Upper lobe of right lung (tissue), 1 donor: ENCODE results near the gene LRP8. TPM values are rescaled to one million over a fixed set of nuclear protein-coding genes. Genes with fewer than 3 reads are reported as not detected.

Experiments
- ATAC-seq: fragments of 200-7000 bp; cut with Tn5 transposase; one replicate; pipeline ENCODE4 v1.9.1; 2020; ENCODE audit warnings: mild to moderate bottlenecking, moderate library complexity
- DNase-seq: peaks from one replicate; pipeline ENCODE4 v3.0.0-alpha.2; 2020
- H3K27ac ChIP-seq: fragments of 200-600 bp; one replicate; pipeline ENCODE4 v1.8.0; 2022
- H3K27me3 ChIP-seq: fragments of 200-600 bp; one replicate; pipeline ENCODE4 v1.8.0; 2022; ENCODE audit warnings: mild to moderate bottlenecking
- H3K36me3 ChIP-seq: fragments of 200-600 bp; one replicate; pipeline ENCODE4 v1.8.0; 2022
- H3K4me1 ChIP-seq: fragments of 200-600 bp; one replicate; pipeline ENCODE4 v1.8.0; 2022
- H3K4me3 ChIP-seq: fragments of 200-600 bp; one replicate; pipeline ENCODE4 v1.8.0; 2022; ENCODE audit warnings: mild to moderate bottlenecking
- H3K9me3 ChIP-seq: fragments of 200-600 bp; one replicate; pipeline ENCODE4 v1.8.0; 2022
- intact Hi-C: fragments of 100-400 bp; cut with DNase I; formaldehyde crosslinking; loops from one replicate; pipeline ENCODE4 v1.11.0; 2022
- total RNA-seq: library from RNA; stranded (reverse); fragmentation: NEBNext Ultra II Directional; extraction: Animal tissue kit (Norgen Biotek cat#: 25700); gene quantifications from one replicate; pipeline ENCODE4 v1.2.1, GENCODE V29; 2021
- TF ChIP-seq, protein P1 (sequence below): fragments of 200-600 bp; IDR thresholded peaks from one replicate; pipeline ENCODE4 v1.8.0; 2022; ENCODE audit warnings: antibody characterized with exemption
- donor health status: DM: no; HTN: yes; CAD: no; lungs with severe emphysema.

LRP8 gene
- total RNA-seq, 1 donor from 2014 or later: 11.6 TPM

DNA sequence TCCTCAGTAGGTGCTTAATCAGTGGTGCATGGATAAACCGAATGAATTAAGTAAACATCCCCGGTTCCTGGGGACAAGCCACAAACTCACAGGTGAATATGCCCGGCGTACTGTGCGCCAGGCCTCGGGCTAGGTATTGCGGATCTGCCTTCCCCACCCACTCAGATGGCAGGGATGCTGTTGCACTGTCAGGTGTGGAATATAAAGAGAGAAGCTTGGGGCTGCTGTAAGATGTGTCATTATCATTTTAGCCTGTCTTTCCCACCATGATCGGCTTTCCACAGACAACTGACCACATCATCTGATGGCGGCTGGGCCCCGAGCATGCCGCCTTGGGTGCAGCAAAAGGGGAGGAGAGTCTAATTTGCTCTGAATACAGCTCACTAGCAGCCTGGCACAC is 45.4 kb upstream of the LRP8 start:
- DNase-seq (no peak), ATAC-seq (no peak)
- TF ChIP-seq, protein P1, sequence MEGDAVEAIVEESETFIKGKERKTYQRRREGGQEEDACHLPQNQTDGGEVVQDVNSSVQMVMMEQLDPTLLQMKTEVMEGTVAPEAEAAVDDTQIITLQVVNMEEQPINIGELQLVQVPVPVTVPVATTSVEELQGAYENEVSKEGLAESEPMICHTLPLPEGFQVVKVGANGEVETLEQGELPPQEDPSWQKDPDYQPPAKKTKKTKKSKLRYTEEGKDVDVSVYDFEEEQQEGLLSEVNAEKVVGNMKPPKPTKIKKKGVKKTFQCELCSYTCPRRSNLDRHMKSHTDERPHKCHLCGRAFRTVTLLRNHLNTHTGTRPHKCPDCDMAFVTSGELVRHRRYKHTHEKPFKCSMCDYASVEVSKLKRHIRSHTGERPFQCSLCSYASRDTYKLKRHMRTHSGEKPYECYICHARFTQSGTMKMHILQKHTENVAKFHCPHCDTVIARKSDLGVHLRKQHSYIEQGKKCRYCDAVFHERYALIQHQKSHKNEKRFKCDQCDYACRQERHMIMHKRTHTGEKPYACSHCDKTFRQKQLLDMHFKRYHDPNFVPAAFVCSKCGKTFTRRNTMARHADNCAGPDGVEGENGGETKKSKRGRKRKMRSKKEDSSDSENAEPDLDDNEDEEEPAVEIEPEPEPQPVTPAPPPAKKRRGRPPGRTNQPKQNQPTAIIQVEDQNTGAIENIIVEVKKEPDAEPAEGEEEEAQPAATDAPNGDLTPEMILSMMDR: no peak
- H3K36me3 ChIP-seq: no peaks in the 10 kb centered on the region
- no peak overlapping the region for H3K27ac ChIP-seq
- intact Hi-C loops: no loop called here
- no peaks in the 10 kb centered on the region for H3K9me3 ChIP-seq
- H3K4me1 ChIP-seq: no peaks in the 10 kb centered on the region
- H3K4me3 ChIP-seq: no peak overlapping the region
- no peaks in the 10 kb centered on the region for H3K27me3 ChIP-seq

DNA sequence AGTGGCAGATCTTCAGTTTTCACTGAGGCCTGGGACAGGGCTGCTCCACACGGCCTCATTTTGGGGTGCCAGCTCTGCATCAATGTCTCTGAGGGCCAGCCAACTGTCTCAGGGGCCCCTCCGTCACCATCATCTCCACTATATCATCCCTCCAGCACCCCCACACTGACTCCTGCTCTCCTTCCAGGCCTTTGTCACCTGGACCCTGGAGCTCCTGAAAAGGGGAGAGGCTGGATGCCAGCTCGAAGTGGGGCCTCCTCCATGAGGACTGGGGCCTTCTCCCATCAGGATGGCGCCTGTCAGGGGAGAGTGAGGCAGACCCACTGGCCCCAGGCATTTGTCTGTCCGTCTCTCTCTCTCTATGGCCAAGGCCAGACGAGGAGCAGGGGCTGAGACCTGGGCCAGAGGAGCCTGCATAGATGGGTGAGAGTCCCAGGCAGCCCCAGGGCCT is 44.7 kb upstream of the LRP8 start:
- Histone ChIP-seq H3K9me3 (no peaks in the 10 kb centered on the region), H3K27me3 (no peaks in the 10 kb centered on the region), H3K4me3 (no peak overlapping the region), H3K4me1 (no peaks in the 10 kb centered on the region), H3K27ac (no peak overlapping the region), H3K36me3 (no peaks in the 10 kb centered on the region)
- TF ChIP-seq, protein P1: no peak
- intact Hi-C loops: no loop called here
- peak; percentile 38 for DNase-seq
- no peak for ATAC-seq

GRCh38 chr1:53371851-53372250 is 44.0 kb upstream of the LRP8 start:
- DNase-seq: peak; percentile 20
- no peaks in the 10 kb centered on the region for H3K4me1 ChIP-seq
- H3K4me3 ChIP-seq: no peak overlapping the region
- no peaks in the 10 kb centered on the region for H3K9me3 ChIP-seq
- no peak overlapping the region for H3K27ac ChIP-seq
- no peaks in the 10 kb centered on the region for H3K27me3 ChIP-seq
- TF ChIP-seq, protein P1: no peak
- no peaks in the 10 kb centered on the region for H3K36me3 ChIP-seq
- intact Hi-C loops: no loop called here
- no peak for ATAC-seq

GRCh38 chr1:53371121-53371666 is 43.3 kb upstream of the LRP8 start:
- intact Hi-C loops: no loop called here

GRCh38 chr1:53370369-53370961 is 42.6 kb upstream of the LRP8 start:
- intact Hi-C loops: no loop called here
- no peak for ATAC-seq
- peak; percentile 39 for DNase-seq
- no peak overlapping the region for H3K4me3 ChIP-seq
- H3K9me3 ChIP-seq: no peaks in the 10 kb centered on the region
- TF ChIP-seq, protein P1: no peak
- no peaks in the 10 kb centered on the region for H3K4me1 ChIP-seq
- H3K27ac ChIP-seq: no peak overlapping the region
- no peaks in the 10 kb centered on the region for H3K27me3 ChIP-seq
- no peaks in the 10 kb centered on the region for H3K36me3 ChIP-seq

More at GRCh38 chr1:53371121-53371666, 43.3 kb upstream of the LRP8 start:
- H3K27ac ChIP-seq: no peak overlapping the region
- no peaks in the 10 kb centered on the region for H3K27me3 ChIP-seq
- H3K4me1 ChIP-seq: no peaks in the 10 kb centered on the region
- H3K36me3 ChIP-seq: no peaks in the 10 kb centered on the region
- DNase-seq (peak; percentile 45), ATAC-seq (no peak)
- H3K9me3 ChIP-seq: no peaks in the 10 kb centered on the region
- no peak overlapping the region for H3K4me3 ChIP-seq
- TF ChIP-seq, protein P1: no peak
